K562 (cell line): ENCODE data around the gene CCDC87. TPM values are rescaled to one million over a fixed set of nuclear protein-coding genes. Genes with fewer than 3 reads are reported as not detected.

ENCODE experiments used
- ATF1 ChIP-seq, 2 experiments: fragments of 450-650 bp in 1 of 2; IDR thresholded peaks; 2 replicates each; pipeline ENCODE4 v1.6.1; 2016; ENCODE audit warnings: missing compliant biosample characterization in 1 of 2, missing genetic modification characterization in 1 of 2
- CEBPG ChIP-seq, 3 experiments: fragments of 200-800 bp in 1 of 3; sonication (Bioruptor generic) in 1 of 3; sonication (generic) in 1 of 3; formaldehyde crosslinking in 1 of 3; IDR thresholded peaks in 2 of 3; conservative IDR thresholded peaks in 1 of 3; 2 replicates each; pipeline versions ENCODE4 v1.6.1 to v1.8.0; 2016 to 2022; ENCODE audit warnings: missing compliant biosample characterization in 2 of 3, missing genetic modification characterization in 2 of 3, mild to moderate bottlenecking in 1 of 3, missing genetic modification reagents in 1 of 3
- E2F6 ChIP-seq, 2 experiments: IDR thresholded peaks; 2 replicates each; pipeline ENCODE4 v1.6.1; 2011; ENCODE audit warnings: borderline replicate concordance in 1 of 2, control low read depth in 1 of 2, low read depth in 1 of 2, low read length in 1 of 2, mild to moderate bottlenecking in 1 of 2, mixed read lengths in 1 of 2, moderate library complexity in 1 of 2; ENCODE audit not compliant: insufficient read depth in 1 of 2, insufficient read length in 1 of 2, poor library complexity in 1 of 2, severe bottlenecking in 1 of 2; ENCODE audit errors: extremely low read depth in 1 of 2
- ELF1 ChIP-seq: fragments of 200-800 bp; sonication (Bioruptor generic); IDR thresholded peaks from 2 replicates; pipeline ENCODE4 v1.6.1; 2016; ENCODE audit warnings: missing genetic modification characterization, missing compliant biosample characterization
- ERF ChIP-seq: fragments of 450-650 bp; formaldehyde crosslinking; IDR thresholded peaks from 2 replicates; pipeline ENCODE4 v1.4.0; 2020; ENCODE audit warnings: mild to moderate bottlenecking, mixed read lengths
- HINFP ChIP-seq: fragments of 450-650 bp; conservative IDR thresholded peaks from 2 replicates; pipeline ENCODE4 v1.6.1; 2016; ENCODE audit warnings: missing genetic modification characterization, low read depth, mild to moderate bottlenecking, control low read depth, missing compliant biosample characterization
- KLF16 ChIP-seq: IDR thresholded peaks from 2 replicates; pipeline ENCODE4 v1.6.1; 2016; ENCODE audit warnings: antibody characterized with exemption
- POLR3A ChIP-seq: IDR thresholded peaks from 2 replicates; pipeline ENCODE4 v1.6.1; 2011; ENCODE audit warnings: borderline replicate concordance, mild to moderate bottlenecking, moderate library complexity; ENCODE audit not compliant: insufficient read length, insufficient read depth; ENCODE audit errors: extremely low read depth
- SMAD3 ChIP-seq: fragments of 450-650 bp; formaldehyde crosslinking; conservative IDR thresholded peaks from 2 replicates; pipeline ENCODE4 v1.4.0; 2020; ENCODE audit warnings: mild to moderate bottlenecking
- SMARCB1 ChIP-seq: IDR thresholded peaks from 2 replicates; pipeline ENCODE4 v1.6.1; 2011; ENCODE audit warnings: improper control_type of control experiment, low read depth; ENCODE audit not compliant: insufficient read length
- SRSF1 ChIP-seq: fragments of 200-400 bp; formaldehyde crosslinking; IDR thresholded peaks from 2 replicates; pipeline ENCODE4 v1.6.1; 2017; ENCODE audit warnings: mild to moderate bottlenecking, low read depth, low read length, moderate library complexity
- TFAM ChIP-seq: fragments of 250-450 bp; sonication (Bioruptor Pico); conservative IDR thresholded peaks from 2 replicates; pipeline ENCODE4 v1.5.0; 2021; ENCODE audit warnings: mild to moderate bottlenecking, moderate library complexity
- TOE1 ChIP-seq, 2 experiments: fragments of 450-650 bp in 1 of 2; sonication (generic) in 1 of 2; formaldehyde crosslinking in 1 of 2; IDR thresholded peaks; 2 replicates each; pipeline versions ENCODE4 v1.7.1 to v1.8.0; 2016 to 2022; ENCODE audit warnings: borderline replicate concordance in 2 of 2, mild to moderate bottlenecking in 2 of 2, antibody characterized with exemption in 1 of 2, inconsistent platforms in 1 of 2, low read depth in 1 of 2, missing genetic modification reagents in 1 of 2, moderate library complexity in 1 of 2
- ZBTB8A ChIP-seq: fragments of 450-650 bp; IDR thresholded peaks from 2 replicates; pipeline ENCODE4 v1.6.1; 2018; ENCODE audit warnings: mild to moderate bottlenecking, moderate library complexity; ENCODE audit not compliant: partially characterized antibody
- ZNF121 ChIP-seq: sonication (generic); formaldehyde crosslinking; conservative IDR thresholded peaks from 2 replicates; pipeline ENCODE4 v1.8.0; 2022; ENCODE audit warnings: missing genetic modification reagents
- ZNF224 ChIP-seq: sonication (generic); formaldehyde crosslinking; IDR thresholded peaks from 2 replicates; pipeline ENCODE4 v1.8.0; 2022; ENCODE audit warnings: mild to moderate bottlenecking, missing genetic modification reagents
- ZNF239 ChIP-seq: fragments of 250-450 bp; sonication (Bioruptor Pico); IDR thresholded peaks from 2 replicates; pipeline ENCODE4 v1.4.0; 2020; ENCODE audit warnings: mild to moderate bottlenecking
- ZNF431 ChIP-seq: sonication (generic); formaldehyde crosslinking; IDR thresholded peaks from 2 replicates; pipeline ENCODE4 v1.8.0; 2022; ENCODE audit warnings: mild to moderate bottlenecking, missing genetic modification reagents
- ZNF444 ChIP-seq: fragments of 250-450 bp; sonication (Bioruptor Pico); IDR thresholded peaks from 2 replicates; pipeline ENCODE4 v1.4.0; 2020; ENCODE audit warnings: mild to moderate bottlenecking, moderate library complexity
- ZNF644 ChIP-seq: fragments of 200-800 bp; sonication (Bioruptor generic); IDR thresholded peaks from 2 replicates; pipeline ENCODE4 v1.6.1; 2016; ENCODE audit warnings: low read depth, missing genetic modification characterization, missing compliant biosample characterization
- ZNF699 ChIP-seq: fragments of 250-450 bp; sonication (Bioruptor Pico); IDR thresholded peaks from 2 replicates; pipeline ENCODE4 v1.8.0; 2021; ENCODE audit warnings: mild to moderate bottlenecking, moderate library complexity; ENCODE audit not compliant: insufficient replicate concordance
- polyA plus RNA-seq, 8 experiments: library from polyadenylated mRNA; depleted of rRNA in 4 of 8; stranded (reverse) in 5 of 8; unstranded in 3 of 8; fragments of >200 nt; fragmentation: Nextera tagmentation in 2 of 8; fragmentation: Illumina TruSeq in 1 of 8; extraction: Ambion mirVana in 2 of 8; extraction: Trizol in 1 of 8; gene quantifications; 2 replicates each; pipeline versions ENCODE4 v1.2.1 to v1.2.3, GENCODE V29; 2011 to 2014; ENCODE audit warnings: inconsistent platforms in 1 of 8, missing spikeins in 1 of 8
- total RNA-seq, 7 experiments: library from RNA; depleted of rRNA in 6 of 7; stranded (reverse); fragments of >200 nt in 6 of 7; fragmentation: Illumina TruSeq in 2 of 7; extraction: Trizol in 2 of 7; gene quantifications; 2 replicates each; pipeline versions ENCODE4 v1.2.1 to v1.2.3, GENCODE V29; 2011 to 2021; ENCODE audit warnings: low replicate concordance in 1 of 7
- TF ChIP-seq, protein P1 (sequence below): sonication (generic); formaldehyde crosslinking; IDR thresholded peaks from 2 replicates; pipeline ENCODE4 v1.8.0; 2022; ENCODE audit warnings: mild to moderate bottlenecking, missing genetic modification reagents, borderline replicate concordance

CCDC87 gene
- total and polyA plus RNA-seq, 9 of the 15 experiments (the other 6 are each of a cell fraction or from before 2014, with no cell fraction given): 0.03 to 0.44 (median 0.15) TPM; not detected in 1

DNA sequence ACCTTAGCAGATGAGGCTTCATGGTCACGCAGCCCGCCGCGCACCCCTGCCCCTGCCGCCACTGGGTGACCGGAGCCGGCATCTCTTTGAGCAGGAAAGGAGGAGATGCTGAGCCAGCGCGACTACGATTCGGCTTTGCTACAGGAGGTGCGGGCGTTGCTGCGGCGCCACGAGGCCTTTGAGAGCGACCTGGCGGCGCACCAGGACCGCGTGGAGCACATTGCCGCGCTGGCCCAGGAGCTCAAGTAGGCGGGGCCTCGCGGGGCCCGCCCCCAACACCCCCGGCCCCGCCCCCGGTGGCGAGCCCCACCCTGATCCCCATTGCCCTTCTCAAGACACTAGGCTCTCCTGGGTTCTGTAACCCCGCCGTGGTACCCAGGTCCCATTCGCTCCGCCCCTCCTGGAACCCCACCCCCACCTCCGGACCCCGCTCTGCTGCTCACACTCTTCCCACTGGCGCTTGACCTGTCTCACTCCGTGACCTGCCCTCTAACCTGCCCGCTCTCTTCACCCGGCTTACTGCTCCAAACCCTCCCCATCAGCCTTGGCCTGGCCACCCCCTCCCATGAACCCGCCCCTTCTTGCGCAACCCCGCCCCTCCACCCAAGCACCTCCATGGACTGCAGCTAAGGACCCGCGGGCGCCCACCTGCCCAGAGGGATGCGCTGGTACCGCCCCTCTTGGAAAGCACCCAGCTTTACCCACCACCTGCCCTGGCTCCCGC lies 33.6 kb downstream of the CCDC87 start (continued):
- TF ChIP-seq E2F6 (IDR thresholded peaks at IDR 0.05; ENCODE audit: borderline replicate concordance in 1 of 2, extremely low read depth in 1 of 2, insufficient read depth in 1 of 2, insufficient read length in 1 of 2, low read depth in 1 of 2, low read length in 1 of 2, poor library complexity in 1 of 2, severe bottlenecking in 1 of 2) (peak; percentile 99 to 100), ELF1 (tag) (no peak), HINFP (tag) (no peak), CEBPG (CRISPR knock-in tag; IDR thresholded peaks at IDR 0.05) (peak; percentile 66; the same call in 1 of the 2 replicates), CEBPG (tag; conservative IDR thresholded peaks at IDR 0.05 in 1 of 2, IDR thresholded peaks at IDR 0.05 in 1 of 2) (peak; percentile 61 to 70), ZNF699 (no peak), ZNF444 (no peak), ZBTB8A (no peak), ERF (CRISPR knock-in tag) (no peak), TOE1 (IDR thresholded peaks at IDR 0.05; ENCODE audit: borderline replicate concordance) (peak; percentile 43; the same call in 1 of the 2 replicates), TOE1 (CRISPR knock-in tag; IDR thresholded peaks at IDR 0.05; ENCODE audit: borderline replicate concordance, low read depth) (no peak), SRSF1 (no peak), ZNF121 (CRISPR knock-in tag) (no peak; the same call in 1 of the 2 replicates), ZNF431 (peak; percentile 87), POLR3A (no peak), ZNF224 (0 out of 2 replicates have a peak, but pooled peaks have one; percentile 71), TFAM (CRISPR knock-in tag) (no peak), ZNF644 (tag) (no peak), ATF1 (CRISPR knock-in tag; IDR thresholded peaks at IDR 0.05) (no peak), ATF1 (tag; IDR thresholded peaks at IDR 0.05) (no peak), SMARCB1 (no peak), KLF16 (no peak), ZNF239 (CRISPR knock-in tag) (no peak), SMAD3 (CRISPR knock-in tag) (no peak)
- TF ChIP-seq, protein P1, sequence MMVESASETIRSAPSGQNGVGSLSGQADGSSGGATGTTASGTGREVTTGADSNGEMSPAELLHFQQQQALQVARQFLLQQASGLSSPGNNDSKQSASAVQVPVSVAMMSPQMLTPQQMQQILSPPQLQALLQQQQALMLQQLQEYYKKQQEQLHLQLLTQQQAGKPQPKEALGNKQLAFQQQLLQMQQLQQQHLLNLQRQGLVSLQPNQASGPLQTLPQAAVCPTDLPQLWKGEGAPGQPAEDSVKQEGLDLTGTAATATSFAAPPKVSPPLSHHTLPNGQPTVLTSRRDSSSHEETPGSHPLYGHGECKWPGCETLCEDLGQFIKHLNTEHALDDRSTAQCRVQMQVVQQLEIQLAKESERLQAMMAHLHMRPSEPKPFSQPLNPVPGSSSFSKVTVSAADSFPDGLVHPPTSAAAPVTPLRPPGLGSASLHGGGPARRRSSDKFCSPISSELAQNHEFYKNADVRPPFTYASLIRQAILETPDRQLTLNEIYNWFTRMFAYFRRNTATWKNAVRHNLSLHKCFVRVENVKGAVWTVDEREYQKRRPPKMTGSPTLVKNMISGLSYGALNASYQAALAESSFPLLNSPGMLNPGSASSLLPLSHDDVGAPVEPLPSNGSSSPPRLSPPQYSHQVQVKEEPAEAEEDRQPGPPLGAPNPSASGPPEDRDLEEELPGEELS (CRISPR knock-in tag): peak; percentile 95; the same call in 1 of the 2 replicates
